HepG2 (cell line): Measurements from ENCODE around the gene ELOVL5. TPM values are rescaled to one million over a fixed set of nuclear protein-coding genes. Genes with fewer than 3 reads are reported as not detected.
A peak's percentile ranks its signal among the peaks of the same experiment; 100 is the strongest.

Source experiments
- AHR ChIP-seq: IDR thresholded peaks from 2 replicates; pipeline ENCODE4 v1.6.1; 2018; ENCODE audit warnings: missing genetic modification reagents, missing compliant biosample characterization
- CCDC6 ChIP-seq: sonication (generic); formaldehyde crosslinking; IDR thresholded peaks from 2 replicates; pipeline ENCODE4 v1.8.1; 2022; ENCODE audit warnings: mild to moderate bottlenecking, missing genetic modification reagents, moderate library complexity
- GTF3A ChIP-seq: sonication (generic); formaldehyde crosslinking; conservative IDR thresholded peaks from 2 replicates; pipeline ENCODE4 v1.4.0; 2020; ENCODE audit warnings: mild to moderate bottlenecking, missing genetic modification reagents
- MIXL1 ChIP-seq: IDR thresholded peaks from 2 replicates; pipeline ENCODE4 v1.6.1; 2016
- NCOA1 ChIP-seq: sonication (generic); formaldehyde crosslinking; IDR thresholded peaks from 2 replicates; pipeline ENCODE4 v1.9.0; 2021; ENCODE audit warnings: missing genetic modification reagents
- ZBTB38 ChIP-seq: sonication (generic); formaldehyde crosslinking; IDR thresholded peaks from 2 replicates; pipeline ENCODE4 v1.5.1; 2020; ENCODE audit warnings: mild to moderate bottlenecking, missing genetic modification reagents
- ZFP37 ChIP-seq: sonication (generic); formaldehyde crosslinking; IDR thresholded peaks from 2 replicates; pipeline ENCODE4 v1.4.0; 2020; ENCODE audit warnings: missing genetic modification reagents, borderline replicate concordance
- ZNF430 ChIP-seq: sonication (generic); formaldehyde crosslinking; IDR thresholded peaks from 2 replicates; pipeline ENCODE4 v1.9.0; 2021; ENCODE audit warnings: mild to moderate bottlenecking, missing genetic modification reagents
- ZNF510 ChIP-seq: sonication (generic); formaldehyde crosslinking; IDR thresholded peaks from 2 replicates; pipeline ENCODE4 v1.4.0; 2020; ENCODE audit warnings: low read depth, mild to moderate bottlenecking, missing genetic modification reagents
- ZNF605 ChIP-seq: sonication (generic); formaldehyde crosslinking; IDR thresholded peaks from 2 replicates; pipeline ENCODE4 v1.8.0; 2022; ENCODE audit warnings: mild to moderate bottlenecking, missing genetic modification reagents
- ZNF674 ChIP-seq: sonication (generic); formaldehyde crosslinking; IDR thresholded peaks from 2 replicates; pipeline ENCODE4 v1.5.0; 2020; ENCODE audit warnings: low read depth, mild to moderate bottlenecking, missing genetic modification reagents
- ZNF781 ChIP-seq: sonication (generic); formaldehyde crosslinking; IDR thresholded peaks from 2 replicates; pipeline ENCODE4 v1.5.1; 2020; ENCODE audit warnings: borderline replicate concordance, mild to moderate bottlenecking, missing genetic modification reagents; ENCODE audit errors: not compliant biosample characterization
- ZNF788 ChIP-seq: sonication (generic); formaldehyde crosslinking; IDR thresholded peaks from 2 replicates; pipeline ENCODE4 v1.5.0; 2020; ENCODE audit warnings: mild to moderate bottlenecking, missing genetic modification reagents, borderline replicate concordance
- ZSCAN9 ChIP-seq: IDR thresholded peaks from 2 replicates; pipeline ENCODE4 v1.6.1; 2016; ENCODE audit warnings: borderline replicate concordance
- polyA plus RNA-seq, 8 experiments: library from polyadenylated mRNA; depleted of rRNA in 3 of 8; stranded (reverse) in 7 of 8; unstranded in 1 of 8; fragments of >200 nt; fragmentation: Illumina TruSeq in 4 of 8; extraction: Trizol in 4 of 8; gene quantifications; 2 replicates each; pipeline versions ENCODE4 v1.2.1 to v1.2.3, GENCODE V29; 2011 to 2016; ENCODE audit warnings: low read depth in 4 of 8, missing spikeins in 1 of 8, mixed read lengths in 1 of 8; ENCODE audit not compliant: insufficient read depth in 1 of 8
- total RNA-seq, 5 experiments: library from RNA; depleted of rRNA; stranded (reverse); fragments of >200 nt; fragmentation: Illumina TruSeq; extraction: Trizol; gene quantifications; 2 replicates each; pipeline ENCODE4 v1.2.3, GENCODE V29; 2016; ENCODE audit warnings: low read depth in 1 of 5
- TF ChIP-seq, protein P1 (sequence below): sonication (generic); formaldehyde crosslinking; IDR thresholded peaks from 2 replicates; pipeline ENCODE4 v1.4.0; 2020; ENCODE audit warnings: missing genetic modification reagents
- TF ChIP-seq, protein P2 (sequence below), 2 experiments: sonication (generic) in 1 of 2; formaldehyde crosslinking in 1 of 2; IDR thresholded peaks; 2 replicates each; pipeline versions ENCODE4 v1.5.1 to v1.6.1; 2011 to 2020; ENCODE audit warnings: borderline replicate concordance in 1 of 2, low read depth in 1 of 2, low read length in 1 of 2, mild to moderate bottlenecking in 1 of 2, missing genetic modification reagents in 1 of 2, moderate library complexity in 1 of 2
- TF ChIP-seq, protein P3 (sequence below): sonication (generic); formaldehyde crosslinking; IDR thresholded peaks from 2 replicates; pipeline ENCODE4 v1.5.0; 2020; ENCODE audit warnings: missing genetic modification reagents, mild to moderate bottlenecking, borderline replicate concordance
- TF ChIP-seq, protein P4 (sequence below): sonication (generic); formaldehyde crosslinking; IDR thresholded peaks from 2 replicates; pipeline ENCODE4 v1.4.0; 2020; ENCODE audit warnings: mild to moderate bottlenecking, missing genetic modification reagents

Gene ELOVL5
- total and polyA plus RNA-seq, 2 of the 13 experiments (the other 11 are each of a cell fraction or from before 2014, with no cell fraction given), result 50.1 to 72.4 TPM

DNA sequence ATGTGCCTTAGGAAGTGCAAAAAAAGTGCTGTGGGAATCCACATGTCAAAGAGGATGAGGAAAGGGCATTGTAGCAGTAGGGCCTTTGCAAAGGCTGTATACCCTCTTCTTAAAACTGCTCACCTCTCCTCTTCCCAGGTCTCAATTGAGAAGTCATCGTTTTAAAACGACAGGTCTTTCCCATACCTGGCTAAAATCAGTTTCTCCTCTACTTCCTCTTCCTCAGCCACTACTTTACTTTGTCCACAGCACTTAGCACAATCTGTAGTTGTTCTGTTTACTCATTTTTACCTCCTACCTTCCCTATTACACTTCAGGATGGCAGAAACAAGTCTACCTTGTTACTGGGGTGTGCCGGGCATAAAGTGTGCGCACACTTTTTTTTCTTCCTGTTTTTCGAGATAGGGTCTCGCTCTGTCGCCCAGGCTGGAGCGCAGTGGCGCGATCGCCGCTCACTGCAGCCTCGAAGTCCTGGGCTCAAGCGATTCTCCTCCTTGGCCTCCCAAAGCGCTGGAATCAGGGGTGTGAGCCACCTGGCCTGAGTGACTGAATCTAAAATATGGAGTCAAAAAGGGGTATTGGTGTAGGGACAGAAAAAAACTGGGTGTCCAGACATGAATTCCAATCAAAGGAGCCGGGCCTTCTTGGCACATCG is 9.8 kb upstream of the ELOVL5 start (continued):
- TF ChIP-seq, protein P1, sequence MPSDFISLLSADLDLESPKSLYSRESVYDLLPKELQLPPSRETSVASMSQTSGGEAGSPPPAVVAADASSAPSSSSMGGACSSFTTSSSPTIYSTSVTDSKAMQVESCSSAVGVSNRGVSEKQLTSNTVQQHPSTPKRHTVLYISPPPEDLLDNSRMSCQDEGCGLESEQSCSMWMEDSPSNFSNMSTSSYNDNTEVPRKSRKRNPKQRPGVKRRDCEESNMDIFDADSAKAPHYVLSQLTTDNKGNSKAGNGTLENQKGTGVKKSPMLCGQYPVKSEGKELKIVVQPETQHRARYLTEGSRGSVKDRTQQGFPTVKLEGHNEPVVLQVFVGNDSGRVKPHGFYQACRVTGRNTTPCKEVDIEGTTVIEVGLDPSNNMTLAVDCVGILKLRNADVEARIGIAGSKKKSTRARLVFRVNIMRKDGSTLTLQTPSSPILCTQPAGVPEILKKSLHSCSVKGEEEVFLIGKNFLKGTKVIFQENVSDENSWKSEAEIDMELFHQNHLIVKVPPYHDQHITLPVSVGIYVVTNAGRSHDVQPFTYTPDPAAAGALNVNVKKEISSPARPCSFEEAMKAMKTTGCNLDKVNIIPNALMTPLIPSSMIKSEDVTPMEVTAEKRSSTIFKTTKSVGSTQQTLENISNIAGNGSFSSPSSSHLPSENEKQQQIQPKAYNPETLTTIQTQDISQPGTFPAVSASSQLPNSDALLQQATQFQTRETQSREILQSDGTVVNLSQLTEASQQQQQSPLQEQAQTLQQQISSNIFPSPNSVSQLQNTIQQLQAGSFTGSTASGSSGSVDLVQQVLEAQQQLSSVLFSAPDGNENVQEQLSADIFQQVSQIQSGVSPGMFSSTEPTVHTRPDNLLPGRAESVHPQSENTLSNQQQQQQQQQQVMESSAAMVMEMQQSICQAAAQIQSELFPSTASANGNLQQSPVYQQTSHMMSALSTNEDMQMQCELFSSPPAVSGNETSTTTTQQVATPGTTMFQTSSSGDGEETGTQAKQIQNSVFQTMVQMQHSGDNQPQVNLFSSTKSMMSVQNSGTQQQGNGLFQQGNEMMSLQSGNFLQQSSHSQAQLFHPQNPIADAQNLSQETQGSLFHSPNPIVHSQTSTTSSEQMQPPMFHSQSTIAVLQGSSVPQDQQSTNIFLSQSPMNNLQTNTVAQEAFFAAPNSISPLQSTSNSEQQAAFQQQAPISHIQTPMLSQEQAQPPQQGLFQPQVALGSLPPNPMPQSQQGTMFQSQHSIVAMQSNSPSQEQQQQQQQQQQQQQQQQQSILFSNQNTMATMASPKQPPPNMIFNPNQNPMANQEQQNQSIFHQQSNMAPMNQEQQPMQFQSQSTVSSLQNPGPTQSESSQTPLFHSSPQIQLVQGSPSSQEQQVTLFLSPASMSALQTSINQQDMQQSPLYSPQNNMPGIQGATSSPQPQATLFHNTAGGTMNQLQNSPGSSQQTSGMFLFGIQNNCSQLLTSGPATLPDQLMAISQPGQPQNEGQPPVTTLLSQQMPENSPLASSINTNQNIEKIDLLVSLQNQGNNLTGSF (CRISPR knock-in tag), result no peak
- TF ChIP-seq AHR (CRISPR knock-in tag), result 0 out of 2 replicates have a peak, but pooled peaks have one; percentile 6
- peak; percentile 59 for TF ChIP-seq ZNF605 (CRISPR knock-in tag)
- TF ChIP-seq CCDC6 (CRISPR knock-in tag), result 0 out of 2 replicates have a peak, but pooled peaks have one; percentile 17
- peak; percentile 48; the same call in 1 of the 2 replicates for TF ChIP-seq ZBTB38
- TF ChIP-seq, protein P2, sequence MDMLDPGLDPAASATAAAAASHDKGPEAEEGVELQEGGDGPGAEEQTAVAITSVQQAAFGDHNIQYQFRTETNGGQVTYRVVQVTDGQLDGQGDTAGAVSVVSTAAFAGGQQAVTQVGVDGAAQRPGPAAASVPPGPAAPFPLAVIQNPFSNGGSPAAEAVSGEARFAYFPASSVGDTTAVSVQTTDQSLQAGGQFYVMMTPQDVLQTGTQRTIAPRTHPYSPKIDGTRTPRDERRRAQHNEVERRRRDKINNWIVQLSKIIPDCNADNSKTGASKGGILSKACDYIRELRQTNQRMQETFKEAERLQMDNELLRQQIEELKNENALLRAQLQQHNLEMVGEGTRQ (IDR thresholded peaks at IDR 0.05; ENCODE audit: low read depth, low read length), result 0 out of 2 replicates have a peak, but pooled peaks have one; percentile 2
- TF ChIP-seq, protein P2 (CRISPR knock-in tag; IDR thresholded peaks at IDR 0.05; ENCODE audit: borderline replicate concordance), result no peak
- TF ChIP-seq GTF3A (CRISPR knock-in tag), result 0 out of 2 replicates have a peak, but pooled peaks have one; percentile 34
- TF ChIP-seq NCOA1 (CRISPR knock-in tag), result 0 out of 2 replicates have a peak, but pooled peaks have one; percentile 16
- no peak for TF ChIP-seq ZSCAN9 (CRISPR knock-in tag)
- TF ChIP-seq ZNF510 (CRISPR knock-in tag), result 0 out of 2 replicates have a peak, but pooled peaks have one; percentile 9
- TF ChIP-seq ZNF788 (CRISPR knock-in tag), result 0 out of 2 replicates have a peak, but pooled peaks have one; percentile 4
- 0 out of 2 replicates have a peak, but pooled peaks have one; percentile 47 for TF ChIP-seq ZNF674 (CRISPR knock-in tag)
- TF ChIP-seq ZNF430 (CRISPR knock-in tag), result 0 out of 2 replicates have a peak, but pooled peaks have one; percentile 5
- TF ChIP-seq, protein P3, sequence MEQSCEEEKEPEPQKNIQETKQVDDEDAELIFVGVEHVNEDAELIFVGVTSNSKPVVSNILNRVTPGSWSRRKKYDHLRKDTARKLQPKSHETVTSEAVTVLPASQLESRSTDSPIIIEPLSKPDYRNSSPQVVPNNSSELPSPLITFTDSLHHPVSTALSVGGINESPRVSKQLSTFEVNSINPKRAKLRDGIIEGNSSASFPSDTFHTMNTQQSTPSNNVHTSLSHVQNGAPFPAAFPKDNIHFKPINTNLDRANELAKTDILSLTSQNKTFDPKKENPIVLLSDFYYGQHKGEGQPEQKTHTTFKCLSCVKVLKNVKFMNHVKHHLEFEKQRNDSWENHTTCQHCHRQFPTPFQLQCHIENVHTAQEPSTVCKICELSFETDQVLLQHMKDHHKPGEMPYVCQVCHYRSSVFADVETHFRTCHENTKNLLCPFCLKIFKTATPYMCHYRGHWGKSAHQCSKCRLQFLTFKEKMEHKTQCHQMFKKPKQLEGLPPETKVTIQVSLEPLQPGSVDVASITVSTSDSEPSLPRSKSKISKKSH (CRISPR knock-in tag), result peak; percentile 59; the same call in 1 of the 2 replicates
- peak; percentile 7; the same call in 1 of the 2 replicates for TF ChIP-seq MIXL1
- TF ChIP-seq ZNF781 (CRISPR knock-in tag), result peak; percentile 17
- TF ChIP-seq, protein P4, sequence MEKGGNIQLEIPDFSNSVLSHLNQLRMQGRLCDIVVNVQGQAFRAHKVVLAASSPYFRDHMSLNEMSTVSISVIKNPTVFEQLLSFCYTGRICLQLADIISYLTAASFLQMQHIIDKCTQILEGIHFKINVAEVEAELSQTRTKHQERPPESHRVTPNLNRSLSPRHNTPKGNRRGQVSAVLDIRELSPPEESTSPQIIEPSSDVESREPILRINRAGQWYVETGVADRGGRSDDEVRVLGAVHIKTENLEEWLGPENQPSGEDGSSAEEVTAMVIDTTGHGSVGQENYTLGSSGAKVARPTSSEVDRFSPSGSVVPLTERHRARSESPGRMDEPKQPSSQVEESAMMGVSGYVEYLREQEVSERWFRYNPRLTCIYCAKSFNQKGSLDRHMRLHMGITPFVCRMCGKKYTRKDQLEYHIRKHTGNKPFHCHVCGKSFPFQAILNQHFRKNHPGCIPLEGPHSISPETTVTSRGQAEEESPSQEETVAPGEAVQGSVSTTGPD (CRISPR knock-in tag), result no peak
- 0 out of 2 replicates have a peak, but pooled peaks have one; percentile 1 for TF ChIP-seq ZFP37 (CRISPR knock-in tag)
